Parathyroid adenoma (tissue), 2 donors: ENCODE results near the gene WDR45B.
A peak's percentile ranks its signal among the peaks of the same experiment; 100 is the strongest.

Experiments
- H2AFZ ChIP-seq: fragments of 300-600 bp; sonication (generic); one replicate; pipeline ENCODE4 v1.7.0; 2017; ENCODE audit warnings: antibody characterized with exemption, mild to moderate bottlenecking
- H3K27ac ChIP-seq: fragments of 300-600 bp; sonication (generic); one replicate; pipeline ENCODE4 v1.7.0; 2017
- H3K27me3 ChIP-seq: fragments of 300-600 bp; sonication (generic); one replicate; pipeline ENCODE4 v1.7.0; 2017; ENCODE audit warnings: low read length; ENCODE audit not compliant: control insufficient read depth, insufficient read depth
- H3K36me3 ChIP-seq: fragments of 300-600 bp; sonication (generic); one replicate; pipeline ENCODE4 v1.7.0; 2017; ENCODE audit warnings: low read length; ENCODE audit not compliant: control insufficient read depth, insufficient read depth
- H3K4me1 ChIP-seq: fragments of 300-600 bp; sonication (generic); one replicate; pipeline ENCODE4 v1.7.0; 2017; ENCODE audit warnings: control low read depth
- H3K4me2 ChIP-seq: fragments of 300-600 bp; sonication (generic); one replicate; pipeline ENCODE4 v1.7.0; 2017; ENCODE audit warnings: low read length
- H3K4me3 ChIP-seq: fragments of 300-600 bp; sonication (generic); one replicate; pipeline ENCODE4 v1.7.0; 2017; ENCODE audit warnings: low read depth, low read length
- H3K79me2 ChIP-seq: fragments of 300-600 bp; sonication (generic); one replicate; pipeline ENCODE4 v1.7.0; 2017; ENCODE audit warnings: control low read depth
- H3K9ac ChIP-seq: fragments of 300-600 bp; sonication (generic); one replicate; pipeline ENCODE4 v1.7.0; 2017; ENCODE audit warnings: mild to moderate bottlenecking
- H3K9me3 ChIP-seq: fragments of 300-600 bp; sonication (generic); one replicate; pipeline ENCODE4 v1.7.0; 2017; ENCODE audit warnings: low read length; ENCODE audit not compliant: control insufficient read depth
- TF ChIP-seq, protein P1 (sequence below): fragments of 300-600 bp; sonication (generic); IDR thresholded peaks from one replicate; pipeline ENCODE4 v1.7.0; 2017; ENCODE audit warnings: antibody characterized with exemption, mild to moderate bottlenecking
- donor health status: primary hyperparathyroidism.

Gene WDR45B

GRCh38 chr17:82647593-82648164 lies 565 bp downstream of the WDR45B start:
- H3K27me3 ChIP-seq, result no peaks in the 10 kb centered on the region
- peak overlapping the region; percentile 76 for H3K4me3 ChIP-seq
- peak overlapping the region; percentile 95 for H3K4me2 ChIP-seq
- peak overlapping the region; percentile 93 for H2AFZ ChIP-seq
- peaks cover 10% of the 10 kb centered on the region for H3K4me1 ChIP-seq
- H3K9ac ChIP-seq, result peak overlapping the region; percentile 99
- H3K9me3 ChIP-seq, result no peaks in the 10 kb centered on the region
- TF ChIP-seq, protein P1, sequence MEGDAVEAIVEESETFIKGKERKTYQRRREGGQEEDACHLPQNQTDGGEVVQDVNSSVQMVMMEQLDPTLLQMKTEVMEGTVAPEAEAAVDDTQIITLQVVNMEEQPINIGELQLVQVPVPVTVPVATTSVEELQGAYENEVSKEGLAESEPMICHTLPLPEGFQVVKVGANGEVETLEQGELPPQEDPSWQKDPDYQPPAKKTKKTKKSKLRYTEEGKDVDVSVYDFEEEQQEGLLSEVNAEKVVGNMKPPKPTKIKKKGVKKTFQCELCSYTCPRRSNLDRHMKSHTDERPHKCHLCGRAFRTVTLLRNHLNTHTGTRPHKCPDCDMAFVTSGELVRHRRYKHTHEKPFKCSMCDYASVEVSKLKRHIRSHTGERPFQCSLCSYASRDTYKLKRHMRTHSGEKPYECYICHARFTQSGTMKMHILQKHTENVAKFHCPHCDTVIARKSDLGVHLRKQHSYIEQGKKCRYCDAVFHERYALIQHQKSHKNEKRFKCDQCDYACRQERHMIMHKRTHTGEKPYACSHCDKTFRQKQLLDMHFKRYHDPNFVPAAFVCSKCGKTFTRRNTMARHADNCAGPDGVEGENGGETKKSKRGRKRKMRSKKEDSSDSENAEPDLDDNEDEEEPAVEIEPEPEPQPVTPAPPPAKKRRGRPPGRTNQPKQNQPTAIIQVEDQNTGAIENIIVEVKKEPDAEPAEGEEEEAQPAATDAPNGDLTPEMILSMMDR, result no peak
- peaks cover 35% of the 10 kb centered on the region for H3K79me2 ChIP-seq
- peak overlapping the region; percentile 83 for H3K27ac ChIP-seq
- no peaks in the 10 kb centered on the region for H3K36me3 ChIP-seq

GRCh38 chr17:82645516-82645915 lies 2.7 kb downstream of the WDR45B start:
- Histone ChIP-seq H3K27ac (no peak overlapping the region), H3K4me1 (peaks cover 10% of the 10 kb centered on the region), H3K79me2 (peaks cover 57% of the 10 kb centered on the region), H2AFZ (no peak overlapping the region), H3K27me3 (no peaks in the 10 kb centered on the region), H3K4me3 (no peak overlapping the region), H3K4me2 (no peak overlapping the region), H3K36me3 (no peaks in the 10 kb centered on the region), H3K9me3 (no peaks in the 10 kb centered on the region), H3K9ac (no peak overlapping the region)
- TF ChIP-seq, protein P1, result no peak

DNA sequence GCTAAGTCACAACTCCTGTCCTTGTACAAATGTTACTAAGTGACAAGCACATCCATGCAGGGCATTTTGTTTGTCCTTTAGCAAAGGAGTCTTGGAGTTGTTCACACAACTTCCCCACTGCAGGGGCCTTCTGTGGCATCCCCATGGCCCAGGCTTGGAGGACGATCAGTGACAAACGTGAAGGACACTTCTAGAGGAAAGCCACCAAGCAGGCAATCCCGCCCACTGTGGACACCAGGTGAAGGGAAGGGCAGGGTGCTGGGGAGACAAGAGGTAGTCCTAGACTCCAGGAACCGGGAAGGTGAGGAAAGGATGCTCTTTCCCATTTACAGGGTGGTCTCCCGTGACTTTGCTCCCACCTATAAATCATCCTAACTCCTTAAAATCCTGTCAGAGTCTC lies 4.1 kb downstream of the WDR45B start:
- H3K4me3 ChIP-seq, result no peak overlapping the region
- TF ChIP-seq, protein P1, result no peak
- no peak overlapping the region for H2AFZ ChIP-seq
- no peaks in the 10 kb centered on the region for H3K9me3 ChIP-seq
- no peaks in the 10 kb centered on the region for H3K27me3 ChIP-seq
- H3K4me2 ChIP-seq, result no peak overlapping the region
- no peaks in the 10 kb centered on the region for H3K36me3 ChIP-seq
- peaks cover 68% of the 10 kb centered on the region for H3K79me2 ChIP-seq
- H3K27ac ChIP-seq, result no peak overlapping the region
- H3K4me1 ChIP-seq, result peaks cover 10% of the 10 kb centered on the region
- H3K9ac ChIP-seq, result no peak overlapping the region

DNA sequence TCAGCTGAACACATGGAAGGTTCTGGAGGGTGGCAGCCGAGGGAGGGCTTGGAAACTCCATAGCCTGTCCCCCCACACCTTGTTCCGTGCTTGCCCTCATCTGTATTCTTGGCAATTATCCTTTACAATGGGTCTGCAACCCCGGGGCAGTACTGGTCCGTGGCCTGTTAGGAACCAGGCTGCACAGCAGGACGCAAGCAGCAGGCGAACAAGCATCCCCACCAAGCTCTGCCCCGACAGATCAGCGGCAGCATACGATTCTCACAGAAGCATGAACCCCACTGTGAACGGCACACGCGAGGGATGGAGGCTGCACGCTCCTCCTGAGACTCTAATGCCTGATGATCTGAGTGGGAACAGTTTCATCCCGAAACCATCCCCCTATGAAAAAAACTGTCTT lies 6.2 kb downstream of the WDR45B start:
- H3K27me3 ChIP-seq, result no peaks in the 10 kb centered on the region
- no peaks in the 10 kb centered on the region for H3K36me3 ChIP-seq
- TF ChIP-seq, protein P1, result no peak
- H3K4me1 ChIP-seq, result peaks cover 7% of the 10 kb centered on the region
- no peak overlapping the region for H3K9ac ChIP-seq
- no peaks in the 10 kb centered on the region for H3K9me3 ChIP-seq
- H3K79me2 ChIP-seq, result peaks cover 85% of the 10 kb centered on the region
- H2AFZ ChIP-seq, result no peak overlapping the region
- no peak overlapping the region for H3K27ac ChIP-seq
- no peak overlapping the region for H3K4me2 ChIP-seq
- no peak overlapping the region for H3K4me3 ChIP-seq

DNA sequence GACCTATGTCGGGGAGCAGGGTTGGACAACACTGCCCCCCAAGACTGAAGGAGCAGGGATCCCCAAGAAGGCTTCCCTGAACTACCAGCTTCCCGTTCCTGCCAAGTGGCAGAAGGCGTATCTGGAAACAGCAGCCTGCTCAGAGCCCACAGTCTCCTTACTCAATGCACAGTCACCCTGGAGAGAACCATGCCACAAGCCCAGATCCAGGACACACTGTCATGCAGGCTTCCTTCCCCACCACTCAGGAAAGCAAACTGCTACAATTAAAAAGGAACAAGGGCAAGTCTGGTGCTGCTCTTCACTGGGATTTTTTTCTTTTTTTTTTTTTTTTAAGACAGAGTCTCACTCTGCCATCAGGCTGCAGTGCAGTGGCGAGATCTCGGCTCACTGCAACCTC lies 8.2 kb downstream of the WDR45B start:
- Histone ChIP-seq H3K27ac (no peak overlapping the region), H3K79me2 (peaks cover 86% of the 10 kb centered on the region), H3K4me1 (no peaks in the 10 kb centered on the region), H3K9ac (no peak overlapping the region), H3K27me3 (no peaks in the 10 kb centered on the region), H3K36me3 (no peaks in the 10 kb centered on the region), H2AFZ (no peak overlapping the region), H3K4me3 (no peak overlapping the region), H3K9me3 (no peaks in the 10 kb centered on the region), H3K4me2 (no peak overlapping the region)
- TF ChIP-seq, protein P1, result no peak
